B cell (primary cell): ENCODE data around the gene GREM1.

Experiments used
- CTCF ChIP-seq: fragments of 200-600 bp; IDR thresholded peaks from one replicate; pipeline ENCODE4 v1.8.0; 2022; ENCODE audit warnings: antibody characterized with exemption, mild to moderate bottlenecking
- EZH2 ChIP-seq: IDR thresholded peaks from 2 replicates; pipeline ENCODE4 v1.6.1; 2012; ENCODE audit warnings: borderline replicate concordance, low read depth, mild to moderate bottlenecking, moderate library complexity, low read length; ENCODE audit not compliant: insufficient read depth, poor library complexity, severe bottlenecking

- TF ChIP-seq CTCF, result no peak
- no peak for TF ChIP-seq EZH2
Observed at GRCh38 chr15:32688151-32688639, 29.6 kb upstream of the GREM1 start.
